HG03575 (cell line): ENCODE data around the gene TOB1.
"Not testable (repeated sequence)": the region's sequence is repeated elsewhere in the genome, so short reads cannot be mapped to it uniquely, and the experiment has no call there.

ENCODE experiments used
- ATAC-seq: cut with Tn5 transposase; IDR thresholded peaks from one replicate; pipeline ENCODE4 v1.9.1; 2021; ENCODE audit not compliant: unreplicated experiment, insufficient number of reproducible peaks, low FRiP score; ENCODE audit errors: extremely low read depth

TOB1 gene

DNA sequence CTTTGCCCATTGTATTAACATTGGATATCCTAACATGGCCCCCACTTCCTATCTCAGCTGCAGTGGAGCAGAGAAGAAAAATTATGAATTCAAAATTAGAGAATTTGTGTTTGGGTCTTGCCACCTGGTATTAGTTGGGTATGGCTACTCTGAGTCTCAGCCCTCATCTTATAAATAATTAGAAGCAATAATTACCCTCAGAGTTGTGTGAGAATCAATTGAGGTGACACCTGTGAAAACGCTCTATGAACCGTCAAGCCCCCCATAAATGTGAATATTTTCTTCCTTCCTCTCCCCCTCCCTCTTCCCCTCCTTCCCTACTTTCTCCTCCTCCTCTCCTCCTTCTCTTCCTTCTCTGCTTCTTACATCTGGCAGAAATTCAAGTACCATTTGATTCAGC, 8.9 kb upstream of the TOB1 start:
- no peak for ATAC-seq

DNA sequence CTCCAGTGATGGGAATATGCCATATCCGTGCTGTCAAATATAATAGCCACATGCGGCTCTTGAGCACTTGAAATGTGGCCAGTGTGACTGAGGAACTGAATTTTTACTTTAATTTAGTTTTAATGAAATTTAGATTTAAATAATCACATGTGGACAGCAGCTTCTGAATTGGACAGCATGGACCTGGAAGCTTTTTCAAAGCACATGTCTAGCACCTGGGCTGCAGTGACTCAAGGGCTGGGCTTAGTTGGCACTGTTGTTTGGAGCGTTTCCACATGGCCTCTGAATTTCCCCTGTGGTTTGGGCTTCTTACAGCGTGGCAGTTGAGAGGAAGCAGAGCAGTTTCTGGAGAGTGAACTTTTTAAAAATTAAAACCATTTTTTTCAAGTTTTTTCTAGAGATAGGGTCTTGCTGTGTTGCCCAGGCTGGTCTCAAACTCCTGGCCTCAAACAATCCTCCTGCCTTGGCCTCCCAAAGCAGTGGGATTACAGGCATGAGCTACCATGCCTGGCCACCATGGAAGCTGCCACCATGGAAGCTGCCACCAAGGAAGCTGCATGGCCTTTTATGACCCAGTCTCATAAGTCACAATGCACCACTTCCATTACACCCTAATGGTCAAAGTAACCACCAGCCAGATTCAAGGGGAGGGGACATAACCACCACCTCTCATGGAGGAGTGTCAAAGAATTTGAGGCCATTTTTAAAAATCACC, 6.7 kb upstream of the TOB1 start:
- no peak for ATAC-seq

DNA sequence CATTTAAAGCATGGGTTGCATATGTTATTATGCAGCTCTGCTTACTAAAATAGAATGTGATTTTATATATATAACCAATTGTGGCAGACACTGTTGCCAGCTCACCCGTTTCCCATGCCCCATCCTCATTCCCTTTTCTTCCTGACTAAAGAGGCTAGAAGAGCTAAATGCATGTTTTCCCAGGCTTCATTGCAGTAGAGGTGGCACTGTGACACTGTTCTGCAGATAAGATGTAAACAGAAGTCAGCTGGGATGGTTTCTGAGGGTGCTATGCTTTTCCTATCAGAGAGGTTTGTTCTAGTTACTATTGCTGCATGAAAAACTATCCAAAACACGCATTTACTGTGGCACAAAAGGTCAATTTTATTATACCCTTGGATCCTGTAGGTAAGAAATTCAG, 5.7 kb upstream of the TOB1 start:
- ATAC-seq: no peak

DNA sequence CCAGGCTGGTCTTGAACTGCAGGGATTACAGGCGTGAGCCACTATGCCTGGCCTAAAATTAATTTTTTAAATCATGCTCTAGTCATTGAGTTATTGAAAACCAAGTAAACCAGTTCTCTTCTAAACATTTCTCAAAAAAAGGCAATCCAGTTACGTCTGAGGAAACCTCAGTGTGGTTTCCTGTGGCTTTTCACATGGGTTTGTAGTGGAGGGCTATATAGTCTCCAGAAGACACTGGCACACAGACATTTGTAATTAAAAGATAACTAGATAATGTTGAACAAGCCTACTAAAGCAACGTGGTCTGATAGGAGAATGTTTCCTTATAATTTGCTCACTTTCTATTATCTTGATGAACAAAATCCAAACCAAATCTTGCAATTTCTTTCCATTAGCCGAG, 5.2 kb upstream of the TOB1 start:
- ATAC-seq: no peak

DNA sequence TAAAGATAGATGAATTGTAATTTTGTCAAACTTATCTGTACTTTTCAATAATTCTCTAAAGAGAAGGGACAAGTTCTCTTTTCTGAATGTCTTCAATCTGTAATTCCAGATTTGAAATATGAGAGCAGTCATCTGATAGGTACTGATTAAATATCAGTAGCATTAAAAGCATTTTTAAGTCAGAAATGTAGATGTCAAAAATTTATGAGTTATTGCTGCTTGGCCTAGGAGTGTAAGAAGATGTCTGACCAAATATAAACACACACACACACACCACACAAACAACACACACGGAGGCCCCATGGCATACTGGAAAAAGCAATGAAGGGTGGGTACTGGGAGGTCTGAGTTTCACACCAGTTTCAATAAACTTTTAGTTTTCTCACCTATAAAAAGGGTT, 2.4 kb upstream of the TOB1 start:
- no peak for ATAC-seq

DNA sequence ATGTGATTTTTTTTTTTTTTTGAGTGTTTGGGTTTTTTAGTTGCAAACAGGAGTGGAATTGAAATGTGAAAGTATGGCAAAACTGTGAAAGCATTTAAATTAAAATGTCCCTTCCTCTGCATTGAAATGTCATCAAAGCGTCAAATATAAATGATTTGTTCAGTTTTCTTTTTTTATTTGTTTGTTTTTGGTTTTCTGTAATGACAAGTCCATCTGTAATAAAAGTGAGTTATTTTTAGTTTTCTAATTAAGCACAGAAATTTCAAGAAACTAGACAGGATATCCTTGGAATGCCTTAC, 1.9 kb upstream of the TOB1 start:
- no peak for ATAC-seq

DNA sequence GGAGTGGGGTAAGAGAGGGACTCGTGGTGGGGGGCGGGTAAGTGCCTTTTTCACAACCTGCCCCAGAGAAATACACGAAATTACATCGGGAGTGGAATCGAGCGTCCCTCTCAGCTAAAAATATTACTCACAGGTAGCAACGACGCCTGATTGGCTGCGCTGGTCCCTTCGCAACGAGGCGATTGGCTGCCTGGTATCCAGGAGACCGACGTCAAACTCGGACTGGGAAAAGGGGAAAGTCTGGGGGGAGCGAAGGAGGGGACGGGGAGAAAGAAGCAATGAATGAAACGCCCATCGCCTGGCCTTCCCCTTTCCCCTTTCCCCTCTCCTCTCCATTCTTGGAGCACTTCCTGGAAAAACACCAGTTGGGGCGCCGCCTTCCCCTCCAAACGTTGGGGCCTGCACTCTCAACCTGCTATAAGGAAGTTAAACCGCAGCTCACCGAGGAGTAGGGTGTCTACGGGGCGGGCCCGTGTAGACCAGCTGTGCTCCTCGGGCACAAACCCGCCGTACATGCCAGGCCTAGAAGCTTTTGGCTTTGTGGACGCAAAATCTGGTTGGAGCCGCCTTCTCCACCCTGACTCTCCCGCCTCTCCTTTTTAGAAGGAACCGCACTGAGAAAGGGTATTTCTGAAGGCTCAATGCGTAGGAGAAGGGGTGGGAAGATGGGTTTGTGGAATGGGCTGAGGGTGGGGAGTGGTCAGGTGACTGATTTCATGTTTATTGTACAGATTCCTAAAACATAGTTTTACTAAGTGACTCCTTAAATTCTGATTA, 1.4 kb upstream of the TOB1 start:
- ATAC-seq: peak; percentile 31

DNA sequence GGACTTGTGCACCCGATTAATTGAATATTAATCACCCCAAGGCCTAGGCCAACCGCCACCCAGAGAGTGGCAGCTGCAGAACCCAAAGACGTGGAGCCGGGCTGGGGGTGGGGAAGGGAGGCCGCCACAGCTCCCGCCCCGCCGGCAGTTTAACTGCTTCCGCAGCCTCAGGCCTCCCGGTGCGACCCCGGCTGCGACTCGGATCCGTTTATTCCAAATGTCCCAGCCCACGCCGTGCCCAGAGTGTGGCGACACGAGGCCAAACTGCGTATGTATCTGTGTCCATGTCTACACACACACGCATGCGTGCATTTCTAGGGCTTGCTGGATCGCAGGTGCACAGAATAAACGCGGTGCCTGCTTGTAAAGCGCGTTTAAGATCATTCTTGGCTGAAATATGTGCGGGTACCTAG, 802 bp upstream of the TOB1 start:
- no peak for ATAC-seq

DNA sequence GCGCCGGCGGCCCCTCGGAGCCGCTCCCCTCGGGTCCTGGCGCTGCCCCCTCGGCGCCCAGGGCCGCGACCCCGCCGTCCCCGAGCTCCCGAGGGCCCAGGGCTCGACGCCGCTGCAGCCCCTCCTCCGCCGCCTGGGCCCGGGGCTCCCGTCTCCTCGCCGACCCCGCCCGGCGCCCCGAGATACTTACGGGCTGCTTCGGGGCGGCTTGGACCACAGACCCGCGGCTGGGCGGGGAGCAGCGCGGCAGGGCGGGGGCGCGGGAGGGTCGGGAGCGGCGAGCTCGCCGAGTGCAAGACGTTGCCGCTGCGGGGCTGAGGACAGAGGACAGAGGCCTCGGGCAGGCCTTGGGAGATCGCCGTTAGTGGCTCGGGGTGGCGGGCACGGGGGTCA, 290 bp downstream of the TOB1 start:
- ATAC-seq: no peak

DNA sequence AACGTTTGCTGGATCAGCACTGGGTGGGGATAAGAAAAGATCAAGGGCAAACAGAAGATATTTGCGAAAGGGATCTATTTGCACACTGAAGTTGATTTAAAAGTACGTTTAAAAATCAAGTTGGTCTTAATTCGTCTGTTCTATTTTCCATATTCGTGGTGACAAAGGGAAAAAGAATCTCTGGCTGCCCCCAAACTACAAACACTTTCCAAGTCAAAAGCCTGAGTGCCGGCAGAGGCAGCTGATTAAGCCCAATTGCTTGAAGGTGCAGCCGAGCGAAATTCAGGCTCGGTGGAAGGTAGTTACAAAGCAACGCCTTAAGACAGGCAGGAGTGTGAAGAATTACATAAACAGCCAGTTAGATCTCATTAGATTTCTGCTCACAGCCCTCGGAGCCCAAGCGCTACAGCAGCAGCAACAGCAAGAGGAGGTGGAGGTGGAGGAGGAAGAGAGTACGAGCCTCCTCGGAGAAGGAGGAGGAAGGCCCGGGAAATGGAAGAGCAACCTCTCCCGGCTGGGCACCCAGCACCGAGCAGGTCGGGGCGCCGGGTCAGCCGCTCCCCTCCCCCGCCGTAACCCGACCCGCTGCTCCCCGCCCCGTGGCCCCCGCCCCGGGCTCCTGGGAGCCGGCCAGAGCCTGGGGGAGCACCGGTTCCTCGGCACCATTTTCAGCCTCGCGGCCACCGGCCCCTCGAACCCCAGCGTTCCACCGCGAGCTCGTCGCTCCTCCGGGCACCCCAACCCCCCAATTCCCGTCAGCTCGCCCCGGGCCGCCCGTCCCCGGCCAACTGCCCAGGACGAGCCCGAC, 890 bp downstream of the TOB1 start:
- ATAC-seq: no peak

DNA sequence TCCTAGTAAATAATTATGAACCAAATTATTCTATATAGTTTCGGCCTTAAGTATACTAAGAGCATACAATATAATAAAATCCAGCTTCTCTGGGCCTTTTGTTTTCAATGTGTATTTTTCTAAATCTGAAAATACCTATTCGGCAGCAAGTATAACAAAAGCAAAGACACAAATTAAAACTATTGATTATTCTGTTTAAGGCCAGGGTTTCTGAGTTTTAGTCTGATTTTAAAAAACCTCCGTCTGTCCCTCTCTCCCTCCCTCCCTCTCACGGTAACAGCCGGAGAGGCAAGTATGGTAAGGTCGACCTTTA, 1.5 kb downstream of the TOB1 start:
- ATAC-seq: no peak

DNA sequence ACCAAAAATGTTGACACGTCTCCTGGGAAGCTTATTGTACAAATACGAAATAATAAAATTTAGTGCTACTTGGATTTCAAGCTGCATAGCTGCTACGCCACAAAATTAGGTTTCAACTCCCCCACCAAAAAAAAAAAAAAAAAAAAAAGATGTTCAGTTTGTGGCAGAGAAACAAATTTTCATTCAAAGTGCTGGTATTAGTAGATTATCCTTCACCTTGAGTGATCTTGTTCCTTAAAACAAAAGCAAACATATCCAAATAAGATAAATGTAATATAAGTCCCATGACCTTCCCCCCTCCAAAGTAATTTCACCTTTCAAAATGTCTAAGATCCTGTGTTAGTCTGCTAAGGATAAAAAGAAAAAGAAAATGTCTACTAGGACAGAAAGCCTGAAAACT, 2.2 kb downstream of the TOB1 start:
- ATAC-seq: no peak

DNA sequence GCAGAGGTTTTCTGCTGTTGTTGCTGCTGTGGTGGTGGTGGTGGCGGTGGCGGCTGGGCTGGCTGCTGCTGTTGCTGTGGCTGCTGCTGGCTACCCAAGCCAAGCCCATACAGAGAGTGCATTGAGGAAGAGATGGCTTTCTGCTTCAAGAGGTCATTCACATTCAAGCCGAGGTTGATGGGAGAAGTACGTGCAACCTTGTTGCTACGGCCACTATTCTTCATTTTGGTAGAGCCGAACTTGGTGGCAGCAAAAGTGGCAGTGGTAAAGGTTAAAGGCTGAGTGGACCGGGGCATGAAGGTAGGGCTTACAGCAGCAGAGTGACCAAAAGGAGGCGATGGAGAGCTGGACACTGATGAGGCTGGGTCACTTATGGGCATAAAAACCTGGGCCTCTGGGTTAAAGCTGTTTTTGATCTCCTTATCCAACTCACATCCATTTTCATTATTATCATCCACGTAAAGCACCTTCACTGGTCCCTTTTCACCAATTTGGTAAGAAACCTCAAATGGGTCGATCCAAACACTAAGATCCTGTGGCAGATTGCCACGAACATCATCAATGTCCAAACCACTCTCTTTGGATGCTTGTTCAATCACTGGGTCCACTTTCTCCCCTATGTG, 2.8 kb downstream of the TOB1 start:
- no peak for ATAC-seq

DNA sequence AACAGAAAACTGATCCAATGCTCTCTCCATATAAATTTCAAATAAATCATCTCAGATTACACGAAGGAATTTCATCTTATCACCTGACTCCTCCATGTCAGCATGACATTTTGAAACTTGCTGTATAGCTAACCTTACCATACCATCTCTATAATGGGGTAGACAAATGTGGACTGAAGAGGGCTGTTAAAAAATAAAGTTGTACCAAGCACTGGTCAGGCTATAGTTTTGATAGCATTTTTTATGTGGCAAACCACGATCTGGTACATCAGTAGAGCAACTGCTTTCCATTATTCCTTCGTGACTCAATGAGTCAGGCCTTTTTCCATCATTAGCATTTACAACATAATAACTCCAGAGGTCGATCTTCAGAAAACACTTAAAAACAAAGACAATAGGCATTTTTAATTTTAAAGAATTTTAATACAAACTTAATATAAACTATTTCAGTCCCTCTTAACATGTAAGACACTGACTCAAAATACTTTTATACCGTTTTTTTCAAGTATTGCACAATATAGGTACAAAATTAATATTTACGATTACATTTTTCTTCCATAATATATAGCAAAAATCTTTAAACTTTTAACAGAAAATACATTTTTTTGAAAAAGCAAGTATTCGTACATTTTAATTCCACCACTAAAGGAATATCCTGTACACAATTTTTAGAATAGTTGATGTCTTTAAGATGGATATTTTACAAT, 4.2 kb downstream of the TOB1 start:
- no peak for ATAC-seq

DNA sequence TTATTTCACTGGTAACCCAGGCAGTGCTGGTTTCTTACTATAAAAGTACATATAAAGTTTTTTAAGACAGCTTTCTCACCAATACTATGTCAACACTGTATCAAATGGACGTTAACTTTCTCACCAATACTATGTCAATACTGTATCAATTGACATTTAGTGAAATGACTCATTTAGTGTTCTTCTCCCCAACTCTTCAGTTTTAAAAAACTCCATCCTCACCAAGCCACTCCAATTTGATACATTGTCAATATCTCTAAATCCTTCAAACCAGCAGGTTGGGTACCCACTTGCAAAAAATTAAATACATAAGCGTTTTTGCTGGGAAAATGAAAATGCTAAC, 4.8 kb downstream of the TOB1 start:
- ATAC-seq: no peak

DNA sequence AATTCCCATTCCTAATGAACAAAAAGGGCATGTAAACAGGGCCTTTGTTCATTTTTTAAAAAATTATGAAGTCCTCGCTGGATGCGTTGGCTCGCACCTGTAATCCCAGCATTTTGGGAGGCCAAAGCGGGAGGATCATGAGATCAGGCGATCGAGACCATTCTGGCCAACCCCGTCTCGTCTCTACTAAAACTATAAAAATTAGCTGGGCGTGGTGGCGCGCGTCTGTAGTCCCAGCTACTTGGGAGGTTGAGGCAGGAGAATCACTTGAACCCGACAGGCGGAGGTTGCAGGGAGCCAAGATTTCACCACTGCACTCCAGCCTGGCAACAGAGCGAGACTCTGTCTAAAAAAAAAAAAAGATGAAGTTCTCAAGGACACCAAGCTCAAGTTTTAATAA, 6.4 kb downstream of the TOB1 start:
- not testable (repeated sequence) for ATAC-seq

DNA sequence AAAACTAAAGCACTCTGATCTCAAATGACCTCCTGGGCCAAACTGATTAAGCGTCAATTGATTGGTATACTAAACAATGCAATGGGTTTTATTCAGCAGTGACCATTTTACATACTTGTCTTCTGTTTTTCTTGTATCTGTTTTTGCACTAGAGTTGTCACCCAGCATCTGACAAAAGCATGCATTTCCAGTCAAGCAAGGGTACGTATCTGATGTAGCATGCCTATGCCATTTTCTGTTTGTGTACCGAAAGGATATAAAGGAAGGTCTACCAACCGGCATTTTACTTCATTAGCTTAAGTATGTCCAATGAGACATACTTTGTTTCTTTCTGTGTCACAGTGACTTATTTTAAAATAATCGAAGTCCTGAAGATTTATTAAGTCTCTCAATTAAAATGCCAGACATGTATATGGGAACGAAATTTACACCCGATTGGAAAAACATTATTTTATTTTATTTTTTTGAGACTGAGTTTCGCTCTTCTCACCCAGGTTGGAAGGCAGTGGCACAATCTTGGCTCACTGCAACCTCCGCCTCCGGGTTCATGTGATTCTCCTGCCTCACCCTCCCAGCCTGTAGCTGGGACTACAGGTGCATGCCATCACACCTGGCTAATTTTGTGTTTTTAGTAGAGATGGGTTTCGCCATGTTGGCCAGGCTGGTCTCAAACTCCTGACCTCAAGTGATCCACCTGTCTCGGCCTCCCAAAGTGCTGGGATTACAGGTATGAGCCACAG, 7.5 kb downstream of the TOB1 start:
- no peak for ATAC-seq

DNA sequence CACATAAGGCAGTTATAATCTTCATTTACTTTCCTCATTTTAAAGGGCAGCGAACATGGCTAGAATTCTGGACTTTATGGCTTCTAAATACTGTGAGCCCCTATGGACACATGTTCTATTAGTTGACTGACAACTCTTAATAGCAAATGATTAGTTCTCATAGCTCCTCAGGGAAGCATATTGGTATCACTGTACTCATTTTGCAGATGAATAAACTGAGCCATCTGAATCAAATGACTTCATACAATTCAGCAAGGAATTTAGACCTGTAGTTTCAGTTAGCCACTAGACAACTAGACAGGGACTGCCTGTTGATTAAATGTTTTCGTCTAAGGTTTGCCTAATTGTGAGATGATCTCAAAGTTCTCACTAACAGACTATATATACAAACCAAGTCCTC, 9.7 kb downstream of the TOB1 start:
- ATAC-seq: no peak
